Upper lobe of left lung (tissue), 6 donors: ENCODE data around the gene NEUROG1. TPM values are rescaled to one million over a fixed set of nuclear protein-coding genes. Genes with fewer than 3 reads are reported as not detected.
A peak's percentile ranks its signal among the peaks of the same experiment; 100 is the strongest.

Experiments
- ATAC-seq, 2 donors: fragments of 200-7000 bp; cut with Tn5 transposase; one replicate each; pipeline ENCODE4 v1.9.1; 2022; ENCODE audit warnings: mild to moderate bottlenecking in 2 of 2, moderate library complexity in 2 of 2; ENCODE audit not compliant: low FRiP score in 2 of 2
- DNase-seq, 2 donors: peaks; one replicate each; pipeline ENCODE4 v3.0.0-alpha.2; 2019 to 2020
- H3K27ac ChIP-seq, 4 donors: fragments of 200-600 bp; sonication (generic); one replicate each; pipeline ENCODE4 v1.5.1; 2016 to 2019
- H3K27me3 ChIP-seq, 4 donors: fragments of 200-600 bp; sonication (generic); one replicate each; pipeline ENCODE4 v1.5.1; 2017 to 2019
- H3K36me3 ChIP-seq, 4 donors: fragments of 200-600 bp; sonication (generic); one replicate each; pipeline ENCODE4 v1.5.1; 2016 to 2019
- H3K4me1 ChIP-seq, 4 donors: fragments of 200-600 bp; sonication (generic); one replicate each; pipeline ENCODE4 v1.5.1; 2018 to 2019
- H3K4me3 ChIP-seq, 4 donors: fragments of 200-600 bp; sonication (generic); one replicate each; pipeline ENCODE4 v1.5.1; 2017 to 2019; ENCODE audit warnings: mild to moderate bottlenecking in 2 of 4, moderate library complexity in 1 of 4
- H3K9me3 ChIP-seq, 4 donors: fragments of 200-600 bp; sonication (generic); one replicate each; pipeline ENCODE4 v1.5.1; 2018 to 2019
- CTCF ChIP-seq, 6 experiments: fragments of 450-650 bp in 4 of 6; fragments of 200-600 bp in 2 of 6; sonication (generic) in 2 of 6; IDR thresholded peaks; one replicate each; pipeline ENCODE4 v1.5.1; 2016 to 2019; ENCODE audit warnings: antibody characterized with exemption in 6 of 6
- EP300 ChIP-seq, 4 donors: sonication (generic); formaldehyde crosslinking; IDR thresholded peaks; one replicate each; pipeline ENCODE4 v1.5.1; 2017; ENCODE audit warnings: antibody characterized with exemption in 4 of 4, control low read depth in 2 of 4
- POLR2A ChIP-seq, 4 donors: fragments of 450-650 bp; IDR thresholded peaks; one replicate each; pipeline ENCODE4 v1.5.1; 2016 to 2017; ENCODE audit warnings: antibody characterized with exemption in 4 of 4, mild to moderate bottlenecking in 2 of 4
- POLR2AphosphoS5 ChIP-seq, 2 donors: sonication (generic); formaldehyde crosslinking; IDR thresholded peaks; one replicate each; pipeline ENCODE4 v1.5.1; 2017; ENCODE audit warnings: antibody characterized with exemption in 2 of 2
- WGBS, 2 donors: methylation state at CpG; one replicate each; pipeline ENCODE4 v1.1.5; 2017 to 2018; 5-methylcytosine and 5-hydroxymethylcytosine counted together
- total RNA-seq, 6 donors: library from RNA; depleted of rRNA in 4 of 6; stranded (reverse); fragments of >200 nt in 4 of 6; gene quantifications; one replicate each; pipeline versions ENCODE4 v1.1.0 to v1.2.1, GENCODE V29; 2016 to 2021
- donor health status: DM: no; HTN: no; CAD: no; lungs with moderate emphysema.
- donor health status: DM: no; HTN: yes; CAD: no; lungs with severe emphysema.

Gene NEUROG1
- total RNA-seq, 6 donors from 2014 or later, result not detected

- Histone ChIP-seq H3K36me3 (no peaks in the 10 kb centered on the region), H3K9me3 (no peaks in the 10 kb centered on the region), H3K4me3 (no peak overlapping the region), H3K27me3 (peaks cover 0 to 33% (median 19%) of the 10 kb centered on the region in 4 donors), H3K27ac (no peak overlapping the region), H3K4me1 (peaks cover 16 to 37% (median 29%) of the 10 kb centered on the region in 4 donors)
- ATAC-seq, result no peak
- TF ChIP-seq POLR2AphosphoS5 (IDR thresholded peaks at IDR 0.05) (no peak), EP300 (IDR thresholded peaks at IDR 0.05) (no peak), CTCF (IDR thresholded peaks at IDR 0.05) (no peak), POLR2A (IDR thresholded peaks at IDR 0.05) (no peak)
- 60 to 77% methylated on average over 12 to 13 of the region's 13 CpGs for WGBS, 2 donors
- peak in 1 of 2 donors; percentile 31 for DNase-seq
Observed at GRCh38 chr5:135486131-135487036, 49.4 kb downstream of the NEUROG1 start.

GRCh38 chr5:135484674-135485086 is 51.1 kb downstream of the NEUROG1 start:
- DNase-seq (peak in 1 of 2 donors; percentile 52), ATAC-seq (no peak)
- no peaks in the 10 kb centered on the region for H3K9me3 ChIP-seq
- H3K27ac ChIP-seq, result no peak overlapping the region
- H3K36me3 ChIP-seq, result no peaks in the 10 kb centered on the region
- no peak for TF ChIP-seq POLR2A (IDR thresholded peaks at IDR 0.05)
- no peak for TF ChIP-seq CTCF (IDR thresholded peaks at IDR 0.05)
- no peak for TF ChIP-seq EP300 (IDR thresholded peaks at IDR 0.05)
- TF ChIP-seq POLR2AphosphoS5 (IDR thresholded peaks at IDR 0.05), result no peak
- peaks cover 0 to 19% (median 11%) of the 10 kb centered on the region in 4 donors for H3K27me3 ChIP-seq
- no peak overlapping the region for H3K4me3 ChIP-seq
- peaks cover 12 to 21% (median 17%) of the 10 kb centered on the region in 4 donors for H3K4me1 ChIP-seq
- 49 to 53% methylated on average over 2 to 5 of the region's 5 CpGs for WGBS, 2 donors

Other genes starting within 250 kb of the NEUROG1 start
- gene MACROH2A1, start 136.7 kb downstream of the NEUROG1 start, total RNA-seq, result 100 to 1,000 TPM; 232 to 690 (median 355) TPM
- gene DCANP1, start 88.6 kb downstream of the NEUROG1 start, total RNA-seq, result 1 to 10 TPM in 1 of 6 donors, under 1 TPM in 3, not detected in 2; 0.11 to 1.0 (median 0.27) TPM
- gene TIFAB, start 83.6 kb downstream of the NEUROG1 start, total RNA-seq, result under 1 TPM in 2 of 6 donors, not detected in 4; 0.23 to 0.24 TPM
- 1 to 10 TPM in 3 of 6 donors, under 1 TPM in 1, not detected in 2; 0.15 to 5.5 (median 2.4) TPM for gene CXCL14, start 43.0 kb upstream of the NEUROG1 start, total RNA-seq